H9 (cell line): ENCODE data around the gene CPE. TPM values are rescaled to one million over a fixed set of nuclear protein-coding genes. Genes with fewer than 3 reads are reported as not detected.

ENCODE experiments used
- DNase-seq: peaks from one replicate; pipeline ENCODE4 v3.0.0-alpha.2; 2017
- H2AFZ ChIP-seq: one replicate; pipeline ENCODE4 v1.6.1; 2013; ENCODE audit warnings: mild to moderate bottlenecking, low read length, control low read depth, moderate library complexity
- H2AK5ac ChIP-seq: 2 replicates; pipeline ENCODE4 v1.6.1; 2013; ENCODE audit warnings: low read length, control low read depth, mixed read lengths; ENCODE audit not compliant: insufficient read length
- H2BK120ac ChIP-seq: one replicate; pipeline ENCODE4 v1.6.1; 2013; ENCODE audit warnings: low read depth, mild to moderate bottlenecking, low read length, control low read depth, inconsistent platforms; ENCODE audit not compliant: poor library complexity, severe bottlenecking
- H2BK12ac ChIP-seq: 2 replicates; pipeline ENCODE4 v1.6.1; 2013; ENCODE audit warnings: low read length, control low read depth, mixed read lengths, low read depth; ENCODE audit not compliant: insufficient read length
- H2BK15ac ChIP-seq: 2 replicates; pipeline ENCODE4 v1.6.1; 2013; ENCODE audit warnings: low read depth, low read length, control low read depth
- H2BK20ac ChIP-seq: one replicate; pipeline ENCODE4 v1.6.1; 2013; ENCODE audit warnings: low read depth, mild to moderate bottlenecking, low read length, control low read depth, inconsistent platforms; ENCODE audit not compliant: poor library complexity, severe bottlenecking
- H2BK5ac ChIP-seq: 2 replicates; pipeline ENCODE4 v1.6.1; 2013; ENCODE audit warnings: low read length, control low read depth, mixed read lengths; ENCODE audit not compliant: insufficient read length
- H3K14ac ChIP-seq: 2 replicates; pipeline ENCODE4 v1.6.1; 2013; ENCODE audit warnings: low read length, control low read depth; ENCODE audit not compliant: insufficient read depth
- H3K18ac ChIP-seq: 2 replicates; pipeline ENCODE4 v1.6.1; 2013; ENCODE audit warnings: low read depth, mild to moderate bottlenecking, mixed read lengths, low read length, control low read depth; ENCODE audit not compliant: insufficient read length
- H3K23ac ChIP-seq: 2 replicates; pipeline ENCODE4 v1.6.1; 2013; ENCODE audit warnings: low read length, control low read depth, mixed read lengths, low read depth; ENCODE audit not compliant: insufficient read length
- H3K23me2 ChIP-seq: 2 replicates; pipeline ENCODE4 v1.6.1; 2013; ENCODE audit warnings: low read depth, mild to moderate bottlenecking, mixed read lengths, low read length, control low read depth; ENCODE audit not compliant: insufficient read length, poor library complexity, severe bottlenecking
- H3K27ac ChIP-seq: 2 replicates; pipeline ENCODE4 v1.5.1; 2013; ENCODE audit warnings: low read length, control low read depth, mixed read lengths, low read depth; ENCODE audit not compliant: insufficient read length
- H3K27me3 ChIP-seq: 2 replicates; pipeline ENCODE4 v1.6.1; 2013; ENCODE audit warnings: low read length, control low read depth, inconsistent platforms; ENCODE audit not compliant: insufficient read depth
- H3K4ac ChIP-seq: 2 replicates; pipeline ENCODE4 v1.6.1; 2013; ENCODE audit warnings: low read depth, mild to moderate bottlenecking, control low read depth, inconsistent platforms, low read length, moderate library complexity
- H3K4me1 ChIP-seq: 2 replicates; pipeline ENCODE4 v1.6.1; 2013; ENCODE audit warnings: low read length, control low read depth, inconsistent platforms; ENCODE audit not compliant: insufficient read depth
- H3K4me2 ChIP-seq: 2 replicates; pipeline ENCODE4 v1.6.1; 2013; ENCODE audit warnings: low read length, control low read depth, mixed read lengths; ENCODE audit not compliant: insufficient read length, insufficient read depth
- H3K56ac ChIP-seq: 2 replicates; pipeline ENCODE4 v1.6.1; 2013; ENCODE audit warnings: low read depth, mild to moderate bottlenecking, mixed read lengths, low read length, control low read depth; ENCODE audit not compliant: insufficient read length
- H3K79me1 ChIP-seq: 2 replicates; pipeline ENCODE4 v1.6.1; 2013; ENCODE audit warnings: low read depth, mild to moderate bottlenecking, moderate library complexity, low read length, control low read depth, inconsistent platforms; ENCODE audit not compliant: insufficient read depth, poor library complexity, severe bottlenecking
- H3K79me2 ChIP-seq: 2 replicates; pipeline ENCODE4 v1.6.1; 2013; ENCODE audit warnings: low read length, control low read depth, inconsistent platforms; ENCODE audit not compliant: insufficient read depth
- H3K9ac ChIP-seq: 2 replicates; pipeline ENCODE4 v1.6.1; 2013; ENCODE audit warnings: low read length, control low read depth, mixed read lengths; ENCODE audit not compliant: insufficient read length; ENCODE audit errors: extremely low read depth
- H3K9me3 ChIP-seq: one replicate; pipeline ENCODE4 v1.6.1; 2013; ENCODE audit warnings: low read depth, low read length, inconsistent platforms; ENCODE audit not compliant: control insufficient read depth
- H3T11ph ChIP-seq: one replicate; pipeline ENCODE4 v1.6.1; 2013; ENCODE audit warnings: mild to moderate bottlenecking, low read length, control low read depth, inconsistent platforms
- H4K20me1 ChIP-seq: one replicate; pipeline ENCODE4 v1.6.1; 2013; ENCODE audit not compliant: control insufficient read depth, insufficient read length, insufficient read depth
- H4K5ac ChIP-seq: 2 replicates; pipeline ENCODE4 v1.6.1; 2013; ENCODE audit warnings: low read depth, mild to moderate bottlenecking, mixed read lengths, low read length, control low read depth; ENCODE audit not compliant: insufficient read length
- H4K8ac ChIP-seq: replicated peaks from 2 replicates; pipeline ENCODE4 v1.6.1; 2013; ENCODE audit warnings: low read length, control low read depth, mixed read lengths, low read depth; ENCODE audit not compliant: insufficient read length
- H4K91ac ChIP-seq: 2 replicates; pipeline ENCODE4 v1.6.1; 2013; ENCODE audit warnings: low read depth, mild to moderate bottlenecking, moderate library complexity, mixed read lengths, low read length, control low read depth; ENCODE audit not compliant: insufficient read length
- H3K27ac Mint-ChIP-seq, 3 experiments: 2 replicates in 2 of 3; 3 replicates in 1 of 3; pipeline ENCODE4 v1.8.0; 2020 to 2021; ENCODE audit warnings: mixed read lengths in 3 of 3, mild to moderate bottlenecking in 1 of 3, moderate library complexity in 1 of 3
- H3K27me3 Mint-ChIP-seq: 2 replicates; pipeline ENCODE4 v1.8.0; 2021; ENCODE audit warnings: low read depth, mild to moderate bottlenecking, moderate library complexity, mixed read lengths
- H3K36me3 Mint-ChIP-seq, 3 experiments: 2 replicates in 2 of 3; 3 replicates in 1 of 3; pipeline ENCODE4 v1.8.0; 2020 to 2021; ENCODE audit warnings: low read depth in 3 of 3, mixed read lengths in 3 of 3; ENCODE audit not compliant: insufficient read depth in 1 of 3
- H3K4me1 Mint-ChIP-seq, 2 experiments: 2 replicates each; pipeline ENCODE4 v1.8.0; 2020; ENCODE audit warnings: mixed read lengths in 2 of 2
- H3K4me3 Mint-ChIP-seq, 2 experiments: 2 replicates in 1 of 2; 3 replicates in 1 of 2; pipeline ENCODE4 v1.8.0; 2020 to 2021; ENCODE audit warnings: mild to moderate bottlenecking in 2 of 2, mixed read lengths in 2 of 2, moderate library complexity in 1 of 2
- H3K9me3 Mint-ChIP-seq, 2 experiments: 2 replicates in 1 of 2; 3 replicates in 1 of 2; pipeline ENCODE4 v1.8.0; 2020; ENCODE audit warnings: mild to moderate bottlenecking in 2 of 2, mixed read lengths in 2 of 2, moderate library complexity in 1 of 2
- WGBS: extraction: QIAGEN DNeasy Blood & Tissue Kit; methylation state at CpG from one replicate; pipeline ENCODE4 v1.1.7; 2013; ENCODE audit warnings: missing lambda C conversion rate, low lambda C conversion rate, mixed read lengths; ENCODE audit not compliant: insufficient read length; ENCODE audit errors: extremely low coverage; 5-methylcytosine and 5-hydroxymethylcytosine counted together
- total RNA-seq: library from RNA; stranded (reverse); gene quantifications from 2 replicates; pipeline ENCODE4 v1.2.1, GENCODE V29; 2021
- TF ChIP-seq, protein P1 (sequence below): fragments of 200-600 bp; sonication (generic); conservative IDR thresholded peaks from 3 replicates; pipeline ENCODE4 v1.8.0; 2021; ENCODE audit warnings: antibody characterized with exemption, mild to moderate bottlenecking

The CPE gene
- total RNA-seq, 1 experiment from 2014 or later: 10.0 TPM

- no peak overlapping the region for H3K56ac ChIP-seq
- H2BK12ac ChIP-seq: no peak overlapping the region
- no peaks in the 10 kb centered on the region for H3K23me2 ChIP-seq
- TF ChIP-seq, protein P1, sequence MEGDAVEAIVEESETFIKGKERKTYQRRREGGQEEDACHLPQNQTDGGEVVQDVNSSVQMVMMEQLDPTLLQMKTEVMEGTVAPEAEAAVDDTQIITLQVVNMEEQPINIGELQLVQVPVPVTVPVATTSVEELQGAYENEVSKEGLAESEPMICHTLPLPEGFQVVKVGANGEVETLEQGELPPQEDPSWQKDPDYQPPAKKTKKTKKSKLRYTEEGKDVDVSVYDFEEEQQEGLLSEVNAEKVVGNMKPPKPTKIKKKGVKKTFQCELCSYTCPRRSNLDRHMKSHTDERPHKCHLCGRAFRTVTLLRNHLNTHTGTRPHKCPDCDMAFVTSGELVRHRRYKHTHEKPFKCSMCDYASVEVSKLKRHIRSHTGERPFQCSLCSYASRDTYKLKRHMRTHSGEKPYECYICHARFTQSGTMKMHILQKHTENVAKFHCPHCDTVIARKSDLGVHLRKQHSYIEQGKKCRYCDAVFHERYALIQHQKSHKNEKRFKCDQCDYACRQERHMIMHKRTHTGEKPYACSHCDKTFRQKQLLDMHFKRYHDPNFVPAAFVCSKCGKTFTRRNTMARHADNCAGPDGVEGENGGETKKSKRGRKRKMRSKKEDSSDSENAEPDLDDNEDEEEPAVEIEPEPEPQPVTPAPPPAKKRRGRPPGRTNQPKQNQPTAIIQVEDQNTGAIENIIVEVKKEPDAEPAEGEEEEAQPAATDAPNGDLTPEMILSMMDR: no peak
- H4K91ac ChIP-seq: no peak overlapping the region
- H3K36me3 Mint-ChIP-seq: peaks cover 0 to 6% (median 0%) of the 10 kb centered on the region in 3 experiments; a peak in 1 of 7 replicates
- H3K4me1 ChIP-seq: no peaks in the 10 kb centered on the region
- H3K14ac ChIP-seq: no peak overlapping the region
- H2BK5ac ChIP-seq: no peak overlapping the region
- no peak overlapping the region for H2BK120ac ChIP-seq
- H3K4me1 Mint-ChIP-seq: peaks cover 9 to 10% of the 10 kb centered on the region in 2 experiments; a peak in 3 of 4 replicates
- no peak for DNase-seq
- no CpG with 5 or more reads among the region's 3 CpGs for WGBS
- H3K79me2 ChIP-seq: no peaks in the 10 kb centered on the region
- H2BK15ac ChIP-seq: no peak overlapping the region
- no peak overlapping the region for H4K8ac ChIP-seq
- no peak overlapping the region for H3K23ac ChIP-seq
- no peak overlapping the region for H3K27ac Mint-ChIP-seq
- H3T11ph ChIP-seq: no peak overlapping the region
- H3K9ac ChIP-seq: no peak overlapping the region
- H3K18ac ChIP-seq: no peak overlapping the region
- no peak overlapping the region for H3K4me2 ChIP-seq
- H3K4me3 Mint-ChIP-seq: no peak overlapping the region
- no peaks in the 10 kb centered on the region for H3K27me3 ChIP-seq
- no peaks in the 10 kb centered on the region for H4K20me1 ChIP-seq
- H3K27me3 Mint-ChIP-seq: no peaks in the 10 kb centered on the region
- no peak overlapping the region for H2AFZ ChIP-seq
- H3K9me3 Mint-ChIP-seq: peaks cover under 1 to 4% of the 10 kb centered on the region in 2 experiments; a peak in 4 of 5 replicates
- no peak overlapping the region for H2AK5ac ChIP-seq
- no peak overlapping the region for H3K4ac ChIP-seq
- H2BK20ac ChIP-seq: no peak overlapping the region
- no peaks in the 10 kb centered on the region for H3K9me3 ChIP-seq
- H3K27ac ChIP-seq: no peak overlapping the region
- no peaks in the 10 kb centered on the region for H3K79me1 ChIP-seq
- H4K5ac ChIP-seq: no peak overlapping the region
Observed at GRCh38 chr4:165347647-165348569, 30.9 kb upstream of the CPE start.
